IMR-90 (cell line): ENCODE data around the gene GANC.

Source experiments
- CEBPB ChIP-seq: IDR thresholded peaks from 2 replicates; pipeline ENCODE4 v1.6.1; 2012; ENCODE audit warnings: low read depth, low read length, improper control_type of control experiment
- CHD1 ChIP-seq: IDR thresholded peaks from 2 replicates; pipeline ENCODE4 v1.6.1; 2012; ENCODE audit warnings: low read depth, low read length, improper control_type of control experiment
- CTCF ChIP-seq: conservative IDR thresholded peaks from 2 replicates; pipeline ENCODE4 v1.5.1; 2012; ENCODE audit warnings: mild to moderate bottlenecking, low read depth, low read length, improper control_type of control experiment
- MAZ ChIP-seq: IDR thresholded peaks from 2 replicates; pipeline ENCODE4 v1.6.1; 2012; ENCODE audit warnings: low read depth, mild to moderate bottlenecking, low read length, improper control_type of control experiment, moderate library complexity, borderline replicate concordance
- POLR2A ChIP-seq: IDR thresholded peaks from 2 replicates; pipeline ENCODE4 v1.6.1; 2012; ENCODE audit warnings: mild to moderate bottlenecking, low read depth, low read length
- RAD21 ChIP-seq: IDR thresholded peaks from 2 replicates; pipeline ENCODE4 v1.6.1; 2012; ENCODE audit warnings: low read length, improper control_type of control experiment
- RCOR1 ChIP-seq: IDR thresholded peaks from 2 replicates; pipeline ENCODE4 v1.6.1; 2012; ENCODE audit warnings: mild to moderate bottlenecking, low read length, improper control_type of control experiment; ENCODE audit not compliant: insufficient replicate concordance
- SMC3 ChIP-seq: fragments of 150-350 bp; IDR thresholded peaks from 2 replicates; pipeline ENCODE4 v1.6.1; 2016; ENCODE audit warnings: low read depth, mild to moderate bottlenecking, antibody characterized with exemption, low read length, moderate library complexity

- no peak for TF ChIP-seq SMC3
- TF ChIP-seq POLR2A, result no peak
- peak; percentile 91 for TF ChIP-seq CEBPB
- no peak for TF ChIP-seq CTCF
- no peak for TF ChIP-seq RAD21
- no peak for TF ChIP-seq CHD1
- TF ChIP-seq RCOR1, result no peak
- TF ChIP-seq MAZ, result no peak
Measured at GRCh38 chr15:42344763-42345162, 71.8 kb downstream of the GANC start.
